Activated effector memory CD4-positive, alpha-beta T cell treated with anti-CD3 and anti-CD28 coated beads, Interleukin-2, amount 50 U/mL, for 16 hours (primary cell): Measurements from ENCODE around the gene RSPO1.
"Not testable (repeated sequence)": the region's sequence is repeated elsewhere in the genome, so short reads cannot be mapped to it uniquely, and the experiment has no call there.

ENCODE experiments used
- DNase-seq: peaks from one replicate; pipeline ENCODE4 v3.0.0-alpha.2; 2020

The RSPO1 gene, protein sequence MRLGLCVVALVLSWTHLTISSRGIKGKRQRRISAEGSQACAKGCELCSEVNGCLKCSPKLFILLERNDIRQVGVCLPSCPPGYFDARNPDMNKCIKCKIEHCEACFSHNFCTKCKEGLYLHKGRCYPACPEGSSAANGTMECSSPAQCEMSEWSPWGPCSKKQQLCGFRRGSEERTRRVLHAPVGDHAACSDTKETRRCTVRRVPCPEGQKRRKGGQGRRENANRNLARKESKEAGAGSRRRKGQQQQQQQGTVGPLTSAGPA

DNA sequence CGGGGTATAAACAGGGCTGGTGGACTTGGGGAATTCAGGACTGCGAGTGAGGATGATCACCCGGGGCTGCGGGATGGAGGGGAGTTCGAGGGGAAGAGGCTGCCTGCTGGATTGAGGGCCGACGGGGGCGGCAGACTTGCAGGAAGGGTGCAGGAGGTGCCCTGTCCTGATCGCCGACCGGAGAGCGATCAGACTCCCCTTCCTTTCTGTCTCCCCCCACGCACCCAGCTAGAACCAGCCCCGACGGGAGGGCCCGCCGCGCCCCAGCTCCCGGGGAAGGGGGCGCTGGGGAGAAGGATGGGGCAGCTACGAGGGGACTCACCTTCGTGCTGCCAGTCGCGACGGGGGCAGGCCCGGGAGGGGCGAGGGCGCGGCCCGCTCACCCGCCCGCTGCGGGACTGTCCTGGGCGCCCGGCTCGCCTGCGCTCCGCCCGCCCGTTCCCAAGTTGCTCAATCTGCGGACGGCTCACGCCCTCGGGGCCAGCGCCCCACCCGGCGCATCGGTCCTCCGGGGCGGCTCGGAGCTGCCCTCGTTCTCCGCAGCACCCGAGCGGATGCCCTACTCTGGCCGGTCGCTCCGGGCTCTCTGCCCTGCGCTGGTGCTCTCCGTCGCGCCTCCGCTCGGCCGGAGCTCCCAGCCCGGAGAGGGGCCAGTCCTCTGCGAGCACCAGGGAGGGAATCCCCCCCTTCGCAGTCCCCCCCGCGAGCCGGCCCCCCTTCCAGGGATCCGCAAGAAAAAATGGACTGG lies at the start of gene RSPO1:
Gene RSPO1, minus strand, starts transcription at position 649 of the 748 bp plus-strand sequence. CDS start 5,231 bp downstream, outside the sequence.
- no peak for DNase-seq

DNA sequence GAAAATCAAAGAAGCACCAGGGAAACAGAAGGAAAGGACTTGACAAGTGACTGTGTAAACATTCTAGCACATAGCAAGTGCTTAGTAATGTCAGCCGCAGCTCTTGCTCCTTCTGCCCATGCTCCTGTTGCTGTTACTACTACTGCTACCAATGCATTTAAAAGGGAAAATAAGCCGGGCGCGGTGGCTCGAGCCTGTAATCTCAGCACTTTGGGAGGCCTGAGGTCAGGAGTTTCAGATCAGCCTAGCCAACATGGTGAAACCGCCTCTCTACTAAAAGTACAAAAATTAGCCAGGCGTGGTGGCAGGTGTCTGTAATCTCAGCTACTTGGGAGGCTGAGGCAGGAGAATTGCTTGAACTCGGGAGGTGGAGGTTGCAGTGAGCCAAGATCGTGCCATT lies 49.5 kb upstream of the RSPO1 start:
- DNase-seq: not testable (repeated sequence)

DNA sequence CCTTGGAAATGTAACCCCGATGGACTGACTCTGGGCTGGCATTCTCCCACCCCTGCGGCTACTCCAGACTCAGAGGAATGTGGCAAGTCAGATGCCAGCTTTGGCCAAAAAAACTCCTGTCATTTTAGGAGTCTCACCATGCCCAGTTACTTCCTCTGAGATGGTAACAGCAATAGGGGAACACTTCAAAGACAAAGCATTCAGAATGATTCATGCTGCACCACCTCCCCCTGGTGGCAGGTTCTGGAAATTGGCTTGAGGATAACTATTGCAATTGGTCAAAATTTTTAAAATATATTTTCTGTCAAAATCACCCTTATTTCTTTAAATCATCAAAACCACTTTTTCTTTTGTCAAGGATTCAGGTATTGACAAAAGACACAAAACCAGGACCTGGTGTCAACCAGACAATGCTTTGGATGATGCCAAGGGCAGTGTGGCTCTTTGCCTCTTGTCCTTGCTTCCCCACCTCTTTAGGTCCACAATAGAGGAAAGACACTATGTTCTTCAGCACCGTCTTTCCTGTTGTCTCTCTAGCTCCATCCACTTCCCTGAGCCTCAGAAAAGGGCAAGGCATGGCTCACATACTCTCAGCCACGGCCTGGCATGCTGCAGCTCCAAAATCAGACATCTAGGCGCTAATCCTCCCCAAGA lies 47.8 kb upstream of the RSPO1 start:
- peak; percentile 91 for DNase-seq

DNA sequence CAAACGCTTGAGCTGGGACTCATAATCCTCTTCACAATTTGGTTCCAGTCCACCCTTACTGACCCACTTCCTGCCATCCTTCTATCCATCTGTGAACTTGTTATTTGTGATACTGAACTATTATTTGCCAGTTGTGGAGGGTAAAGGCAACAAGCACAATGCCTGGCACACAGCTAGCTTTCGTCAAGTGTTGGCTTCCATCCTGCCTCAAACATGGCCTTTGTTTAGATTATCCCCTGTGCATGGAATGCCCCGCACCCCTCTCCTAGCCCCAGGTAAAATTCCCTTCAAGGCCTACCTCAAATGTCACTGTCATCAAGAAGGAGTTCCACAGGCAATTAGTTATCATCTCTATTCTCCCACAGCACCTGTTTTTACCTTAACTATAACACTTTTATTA lies 46.2 kb upstream of the RSPO1 start:
- DNase-seq: peak; percentile 25

DNA sequence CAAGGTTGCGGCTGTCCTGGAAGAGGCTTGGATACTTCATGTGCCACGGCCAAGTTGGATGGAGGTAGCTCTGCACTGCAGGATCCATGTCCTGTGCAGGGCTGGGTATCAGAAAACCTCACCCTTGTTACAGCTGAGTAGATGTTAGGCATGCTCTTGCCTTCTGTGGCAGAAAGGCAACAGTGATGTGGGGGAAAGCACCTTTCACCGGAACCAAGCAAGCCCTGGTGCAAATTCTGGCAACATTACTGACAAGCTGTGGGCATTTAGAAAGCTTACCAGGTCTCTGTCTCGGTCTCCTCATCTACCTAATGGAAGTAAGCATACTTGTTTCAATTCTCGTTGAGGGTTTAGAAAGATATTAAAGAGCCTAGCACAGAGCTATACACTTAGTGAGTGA lies 43.1 kb upstream of the RSPO1 start:
- peak; percentile 16 for DNase-seq

DNA sequence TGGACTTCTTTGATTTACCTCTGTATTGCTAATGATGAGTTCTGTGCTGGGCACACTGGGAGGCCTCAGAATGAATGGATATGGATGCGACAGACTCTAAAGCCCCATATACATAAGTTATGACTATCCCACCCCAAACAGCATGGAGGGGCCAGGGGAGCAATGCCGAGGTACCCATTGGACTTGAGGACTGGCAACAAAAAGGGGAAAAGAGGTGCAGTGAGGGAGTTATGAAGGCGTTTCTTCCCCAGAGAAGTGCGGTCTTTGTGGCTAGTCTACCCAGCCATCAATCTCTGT lies 42.4 kb upstream of the RSPO1 start:
- DNase-seq: peak; percentile 19

DNA sequence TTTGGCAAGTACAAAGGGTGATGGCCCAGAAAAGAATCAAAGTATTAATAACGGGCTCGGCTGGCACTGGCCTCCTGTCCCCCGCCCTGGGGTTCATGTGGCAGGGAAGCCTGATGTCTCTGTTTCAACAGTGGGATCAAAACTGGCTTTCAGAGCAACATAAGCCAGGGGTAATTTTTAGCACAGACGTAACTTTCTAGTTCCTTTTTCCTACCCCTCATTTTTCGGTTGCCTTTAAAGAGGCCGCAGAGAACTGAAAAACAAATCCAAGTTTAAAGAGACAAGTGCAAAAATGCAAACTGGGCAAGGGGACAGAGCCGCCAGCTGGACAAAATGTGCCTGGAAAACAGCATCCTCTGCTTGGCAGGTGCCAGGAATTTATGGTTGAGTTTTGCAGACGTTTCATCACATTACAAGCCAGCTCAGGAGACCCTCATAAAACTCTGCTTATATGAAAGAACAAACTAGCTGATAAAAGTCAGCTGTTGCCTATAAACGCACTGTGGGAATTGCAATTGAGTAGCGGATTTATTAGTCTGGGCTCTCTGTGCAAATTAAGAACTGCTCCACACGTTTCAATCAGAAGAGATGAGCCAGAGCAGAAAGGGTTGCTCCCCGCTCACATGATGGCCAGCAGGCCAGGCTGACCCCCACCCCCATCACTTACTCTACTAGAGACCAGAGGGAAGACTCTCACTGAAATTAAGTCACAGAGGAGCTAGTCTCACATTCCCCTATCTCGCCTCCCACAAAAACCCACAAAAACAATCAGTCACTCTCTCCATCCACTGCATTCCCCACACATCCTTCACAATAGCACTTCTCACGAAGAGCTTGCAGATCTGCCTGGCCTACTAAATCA lies 41.8 kb upstream of the RSPO1 start:
- no peak for DNase-seq

DNA sequence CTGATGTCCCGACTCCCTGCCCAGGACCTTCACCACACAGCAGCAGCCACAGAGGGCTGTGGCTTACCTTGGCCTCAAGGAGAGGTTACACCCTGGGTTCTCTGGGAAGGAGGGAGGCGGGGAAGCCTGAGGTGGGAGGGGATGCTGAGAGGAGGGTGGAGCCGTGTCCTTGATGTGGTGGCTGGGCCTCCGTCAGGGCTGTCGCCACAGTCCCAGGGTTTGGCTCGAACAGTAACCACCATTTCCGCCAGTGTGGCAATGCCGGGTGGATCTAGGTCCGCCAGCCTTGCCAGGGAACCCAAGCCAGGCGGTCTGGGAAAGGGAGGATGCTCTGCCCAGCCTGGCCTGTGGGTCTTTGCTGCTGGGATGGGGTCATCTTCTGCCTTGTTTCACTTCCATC lies 39.2 kb upstream of the RSPO1 start:
- DNase-seq: peak; percentile 85

DNA sequence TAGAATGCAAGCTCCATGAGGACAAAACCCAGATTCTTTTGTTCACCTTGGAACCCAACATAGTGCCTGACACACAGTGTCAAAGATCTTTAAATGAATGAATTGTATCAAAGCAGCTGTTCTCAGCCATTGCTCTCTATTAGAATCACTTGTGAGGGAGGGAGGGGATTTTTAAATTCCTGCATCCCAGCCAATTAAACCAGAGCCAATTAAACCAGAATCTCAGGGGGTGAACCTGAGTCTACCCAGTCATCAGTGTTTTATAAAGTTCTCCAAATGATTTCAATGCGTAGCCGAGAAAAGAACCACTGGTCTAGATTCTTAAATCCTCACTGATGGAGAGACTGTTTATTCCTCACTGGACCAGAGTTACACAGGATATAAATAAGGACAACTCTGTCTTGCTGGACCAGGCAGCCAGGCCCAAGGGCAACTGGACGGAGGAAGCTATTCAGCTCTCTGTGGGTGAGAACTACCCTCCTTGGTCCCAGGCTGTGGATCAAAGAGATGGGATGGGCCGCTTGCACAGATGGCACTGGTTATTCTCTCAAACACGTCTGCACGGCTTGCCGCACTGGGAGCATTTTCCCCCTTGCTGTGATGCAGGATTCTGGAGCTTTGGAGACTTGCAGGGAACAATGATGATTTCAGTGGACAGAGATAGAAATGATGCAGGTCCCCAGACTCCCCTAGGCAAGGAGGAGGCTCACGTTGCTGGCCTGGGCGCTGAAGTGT lies 37.6 kb upstream of the RSPO1 start:
- DNase-seq: no peak

DNA sequence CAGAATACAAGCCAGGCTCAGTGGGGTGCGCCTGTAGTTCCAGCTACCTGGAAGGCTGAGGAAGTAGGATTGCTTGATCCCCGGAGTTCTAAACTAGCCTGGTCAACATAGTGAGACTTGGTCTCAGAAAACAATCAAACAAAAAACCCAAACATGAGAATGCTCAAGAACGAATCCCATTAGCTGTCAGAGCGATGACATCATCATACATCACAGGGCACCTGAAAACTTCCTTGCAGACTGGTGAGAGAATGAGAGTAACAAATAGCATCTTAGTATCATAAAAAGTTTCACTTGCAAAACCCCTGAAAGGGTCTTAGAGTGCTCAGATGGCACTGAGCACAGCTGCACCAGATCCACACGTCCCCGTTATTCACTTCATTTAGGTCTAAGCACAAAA lies 36.6 kb upstream of the RSPO1 start:
- no peak for DNase-seq

DNA sequence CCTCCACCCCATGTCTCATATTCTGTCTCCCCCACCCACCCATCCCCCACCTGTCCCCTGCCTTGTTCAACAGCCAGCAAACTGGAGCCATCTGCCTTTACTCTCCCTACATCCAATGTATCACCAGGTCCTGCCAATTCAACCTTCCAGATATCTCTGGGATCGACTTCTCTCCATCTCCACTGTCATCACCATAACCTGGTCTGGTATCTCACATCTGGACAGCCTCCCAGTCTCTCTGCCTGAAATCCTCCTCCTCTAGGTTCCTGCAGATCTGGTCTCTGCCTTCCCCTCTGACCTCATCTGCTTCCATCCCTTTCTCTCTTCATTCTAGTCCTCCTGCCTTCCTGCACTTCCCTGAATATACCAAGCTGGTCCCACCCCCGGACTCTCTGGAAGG lies 35.4 kb upstream of the RSPO1 start:
- no peak for DNase-seq

DNA sequence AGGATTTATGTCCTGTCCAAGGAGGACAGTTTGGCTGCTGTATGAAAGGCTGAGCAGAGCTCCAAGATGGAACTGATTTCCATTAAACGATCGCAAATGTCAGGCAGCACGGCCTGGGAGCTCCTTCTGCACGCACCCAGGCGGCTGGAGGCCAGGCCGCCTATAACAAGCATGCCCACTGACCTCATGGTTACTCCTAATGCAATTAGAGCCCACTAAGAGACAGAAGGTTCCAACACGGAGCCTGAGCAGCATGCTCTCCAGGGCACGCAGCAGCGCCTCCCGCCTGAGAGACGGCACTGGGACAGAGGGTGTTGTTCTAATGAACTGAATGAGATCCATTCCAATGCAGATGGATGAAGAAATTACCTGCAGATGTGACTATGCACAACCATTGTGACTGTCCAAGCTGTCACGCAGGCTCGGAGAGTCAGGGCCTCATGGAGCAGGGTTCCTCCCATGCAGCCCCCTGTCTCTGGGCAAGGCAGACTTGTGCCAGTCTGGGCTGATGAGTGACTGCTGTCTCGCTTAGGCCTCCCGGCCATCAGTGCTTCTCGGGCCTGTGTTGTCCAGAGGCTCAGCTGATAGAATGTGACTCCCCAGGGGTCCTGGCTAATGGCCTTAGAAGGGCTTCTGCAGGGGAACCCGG lies 32.5 kb upstream of the RSPO1 start:
- DNase-seq: no peak

DNA sequence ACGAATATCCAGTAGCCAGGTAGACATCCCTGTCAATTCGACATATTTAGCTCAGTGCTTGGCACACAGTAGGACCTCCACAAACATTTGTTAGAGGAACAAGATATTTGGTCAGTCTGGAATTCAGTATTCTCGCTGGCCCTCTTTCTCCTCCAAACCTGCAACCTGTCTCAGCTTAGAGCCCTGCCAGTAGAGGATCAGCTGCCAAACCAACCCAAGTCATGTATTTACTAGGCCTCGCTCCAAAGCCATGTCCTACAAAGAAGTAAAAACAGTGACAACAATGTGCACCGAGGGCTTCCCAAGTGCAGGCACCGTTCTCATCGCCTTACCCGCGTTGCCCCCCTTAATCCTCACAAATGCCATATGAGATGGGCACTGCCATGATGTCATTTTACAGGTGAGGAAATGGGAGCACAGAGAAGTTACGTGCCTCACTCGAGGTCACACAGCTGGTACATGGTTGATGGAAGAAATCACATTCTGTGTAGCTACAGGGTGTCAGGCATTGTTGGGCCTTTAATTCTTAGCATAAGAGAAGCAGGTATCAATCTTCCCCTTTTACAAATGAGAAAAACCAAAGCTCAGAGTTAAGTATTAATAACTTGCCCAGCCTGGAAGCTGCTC lies 31.7 kb upstream of the RSPO1 start:
- DNase-seq: no peak

DNA sequence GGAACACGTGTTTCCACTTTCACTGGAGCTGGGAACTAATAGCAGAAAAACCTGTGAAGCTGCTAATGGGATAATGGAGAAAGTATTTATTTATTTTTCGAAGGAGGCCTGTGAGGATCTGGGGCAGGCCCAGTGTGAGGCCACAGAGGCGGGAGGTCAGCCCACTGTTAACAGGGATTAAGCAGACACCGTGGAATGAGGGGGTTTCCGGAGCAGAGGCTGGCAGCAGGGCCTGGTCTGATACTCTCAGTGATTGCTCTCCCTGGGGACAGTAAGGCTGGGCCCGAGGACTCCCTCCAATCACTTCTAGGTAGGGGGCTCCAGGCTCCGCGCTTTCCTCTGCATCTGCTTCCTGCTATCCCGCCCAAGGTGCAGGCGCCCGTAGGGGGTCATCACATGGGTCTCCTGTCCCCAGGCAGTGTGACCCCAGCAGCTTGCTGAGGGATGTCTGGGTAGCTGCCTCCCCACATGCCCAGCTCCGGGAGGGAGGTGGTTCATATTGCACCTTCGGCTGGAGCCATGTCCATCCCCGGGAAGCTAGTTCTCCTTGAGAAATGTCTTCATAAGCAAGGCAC lies 28.8 kb upstream of the RSPO1 start:
- DNase-seq: no peak

DNA sequence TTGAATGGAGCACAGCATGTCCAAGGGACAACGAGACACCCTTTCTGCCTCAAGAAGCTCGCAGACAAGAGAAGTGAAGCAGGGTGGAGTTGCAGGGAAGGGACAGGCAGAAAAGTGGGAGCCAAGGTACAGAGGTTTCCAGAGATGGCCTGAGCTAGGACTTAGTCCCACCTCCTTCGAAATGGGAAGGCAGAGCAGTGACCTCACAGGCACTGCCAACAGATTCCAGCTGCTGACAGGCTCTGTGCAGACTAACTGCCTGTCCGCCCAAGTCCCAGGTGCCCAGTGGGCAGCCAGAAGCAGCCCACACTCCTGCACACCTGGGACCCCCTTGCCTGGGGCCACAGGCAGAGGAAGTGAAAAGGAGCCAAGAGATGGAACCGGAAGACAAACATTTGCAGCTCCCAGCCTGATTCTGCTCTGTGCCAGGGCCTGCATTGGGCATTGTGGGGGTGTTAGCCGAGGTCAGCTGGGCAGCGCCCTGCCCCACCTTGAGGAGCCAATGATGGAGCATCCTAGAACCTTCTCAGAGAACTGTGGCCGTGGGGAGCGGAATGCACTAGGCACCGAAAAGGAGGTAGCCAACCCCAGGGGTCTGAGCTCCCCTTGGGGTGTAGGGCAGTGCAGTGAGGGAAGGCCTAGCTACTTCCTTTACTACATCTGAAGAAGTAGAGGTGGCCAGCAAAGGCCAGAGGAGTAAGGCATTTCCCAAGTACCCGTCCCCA lies 27.5 kb upstream of the RSPO1 start:
- no peak for DNase-seq

DNA sequence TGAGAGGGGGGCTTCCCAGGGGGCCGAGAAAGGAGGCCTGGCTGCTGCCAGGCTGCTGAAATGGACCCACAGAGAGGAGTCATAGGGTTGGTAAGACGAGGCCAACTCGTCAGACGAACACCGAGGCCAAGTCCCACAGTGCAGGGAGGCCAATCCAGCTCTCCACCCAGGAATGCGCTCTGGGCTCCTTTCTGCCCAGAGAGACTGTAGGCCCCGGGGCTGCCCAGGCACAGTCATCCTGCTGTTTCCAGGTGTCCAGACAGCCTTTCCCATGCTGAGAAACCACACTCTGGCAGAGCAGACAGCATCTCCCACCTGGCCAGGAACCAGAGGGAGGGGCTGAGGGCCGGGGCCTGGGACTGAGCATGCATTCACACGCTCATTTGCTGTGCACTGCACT lies 26.7 kb upstream of the RSPO1 start:
- no peak for DNase-seq

DNA sequence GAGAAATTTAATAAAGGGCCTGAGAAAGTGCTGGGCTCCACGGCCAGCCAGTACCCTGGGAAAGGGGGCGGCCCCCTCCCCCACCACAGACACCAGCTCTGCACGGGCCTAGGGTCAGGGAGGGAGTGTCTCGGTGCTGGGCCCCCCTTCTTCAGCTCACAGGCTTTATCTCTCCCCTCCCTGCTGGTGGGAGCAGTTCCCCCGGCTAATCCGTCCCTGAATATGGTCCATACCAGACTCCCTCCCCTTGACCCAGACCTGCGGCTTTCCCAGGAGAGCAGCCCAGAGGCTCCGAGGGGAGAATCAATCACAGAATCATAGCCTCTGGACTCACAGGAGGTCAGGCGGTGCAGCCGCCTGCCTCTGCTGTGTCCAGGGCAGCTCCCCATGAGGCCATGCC lies 26.0 kb upstream of the RSPO1 start:
- no peak for DNase-seq

DNA sequence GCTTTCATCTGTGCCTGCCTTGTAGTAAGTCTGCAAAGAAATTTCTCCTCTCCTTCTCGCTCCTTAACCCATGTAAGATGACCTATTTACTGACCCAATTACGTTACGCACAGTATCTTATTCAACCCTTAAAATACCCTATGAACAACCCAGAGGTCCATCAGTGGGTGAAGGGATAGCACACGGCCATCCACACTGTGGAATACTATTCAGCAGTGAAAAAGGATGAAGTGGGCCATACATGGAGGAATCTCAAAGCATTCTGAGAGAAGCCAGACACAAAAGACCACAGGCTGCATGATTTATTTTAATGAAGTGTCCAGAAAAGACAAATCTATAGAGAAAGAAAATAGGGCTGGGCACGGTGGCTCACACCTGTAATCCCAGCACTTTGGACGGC lies 23.8 kb upstream of the RSPO1 start:
- no peak for DNase-seq

DNA sequence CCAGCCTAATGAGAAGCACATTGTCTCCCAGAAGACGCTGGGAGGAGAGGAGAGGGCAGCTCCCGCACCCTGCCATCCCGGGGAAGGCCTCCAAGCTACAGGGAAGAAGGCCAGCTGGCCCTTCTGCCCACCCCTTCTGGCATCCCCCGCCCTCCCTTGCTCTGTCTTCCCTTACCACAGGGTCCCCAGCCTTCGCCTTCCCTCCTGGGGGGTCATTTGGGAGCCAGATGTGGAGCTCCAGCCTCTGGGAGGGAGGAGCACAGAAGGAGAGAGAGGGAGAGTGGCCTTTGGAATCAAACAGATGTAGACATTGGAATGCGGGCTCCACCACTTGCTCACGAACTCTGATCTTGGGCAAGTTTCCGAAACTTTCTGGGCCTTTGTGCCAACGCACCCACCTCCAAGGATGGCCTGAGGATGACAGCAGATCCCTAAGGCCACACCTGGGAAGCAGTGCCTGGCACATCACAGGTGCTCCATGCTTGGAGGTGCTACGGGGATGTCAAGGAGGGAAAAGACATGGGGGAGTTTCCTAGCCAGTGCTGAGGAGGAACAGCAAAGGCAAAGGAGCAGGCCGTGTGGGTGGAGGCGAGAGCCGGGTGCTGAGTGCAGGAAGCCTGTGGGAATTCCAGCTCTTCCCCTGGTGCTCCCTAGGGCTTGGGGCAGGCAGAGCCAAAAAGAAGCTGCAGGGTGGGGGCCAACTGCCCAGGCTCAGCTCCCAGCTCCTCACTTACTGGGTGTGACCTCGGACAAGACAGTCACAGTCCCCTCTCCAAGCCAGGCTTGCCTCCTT lies 23.1 kb upstream of the RSPO1 start:
- DNase-seq: no peak

DNA sequence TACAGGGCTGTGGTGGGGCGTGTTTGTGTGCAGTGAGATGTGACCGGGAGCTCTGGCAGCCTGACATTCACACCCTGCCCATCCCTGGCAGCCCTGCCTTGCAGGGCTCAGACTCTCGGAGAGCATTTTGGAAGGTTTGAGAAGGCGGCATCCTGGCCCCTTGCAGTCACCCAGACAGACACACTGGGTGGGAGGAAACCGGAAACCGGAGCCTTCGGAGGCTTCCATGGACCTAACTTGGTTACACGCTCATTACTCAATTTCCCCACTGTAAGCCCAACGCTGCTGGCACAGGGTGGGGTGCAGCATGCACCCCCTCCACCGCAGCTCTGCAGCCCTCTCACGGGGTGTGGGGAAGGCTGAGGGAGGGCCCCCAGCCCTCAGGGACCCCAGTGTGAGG lies 22.2 kb upstream of the RSPO1 start:
- DNase-seq: no peak
